Amniotic stem cell (primary cell): ENCODE measurements around the gene DAB2IP.

Experiments
- DNase-seq: peaks from one replicate; lab custom pipeline; 2025; lab: John Stamatoyannopoulos, UW

Gene DAB2IP

GRCh38 chr9:121685146-121685794 is 33.8 kb downstream of the DAB2IP start:
- DNase-seq: no peak

- no peak for DNase-seq
Observed at GRCh38 chr9:121685795-121686377, 34.5 kb downstream of the DAB2IP start.

- DNase-seq: peak; percentile 19
Observed at GRCh38 chr9:121686930-121687541, 35.6 kb downstream of the DAB2IP start.

- DNase-seq: no peak
Observed at GRCh38 chr9:121688146-121688680, 36.8 kb downstream of the DAB2IP start.

GRCh38 chr9:121688681-121689080 is 37.2 kb downstream of the DAB2IP start:
- no peak for DNase-seq

- DNase-seq: no peak
Observed at GRCh38 chr9:121689461-121690157, 38.2 kb downstream of the DAB2IP start.

GRCh38 chr9:121690316-121690715 is 38.9 kb downstream of the DAB2IP start:
- DNase-seq: no peak

GRCh38 chr9:121690766-121691165 is 39.3 kb downstream of the DAB2IP start:
- DNase-seq: no peak

GRCh38 chr9:121691890-121692289 is 40.5 kb downstream of the DAB2IP start:
- no peak for DNase-seq

GRCh38 chr9:121692606-121693387 is 41.4 kb downstream of the DAB2IP start:
- no peak for DNase-seq

- no peak for DNase-seq
Observed at GRCh38 chr9:121693388-121693670, 41.9 kb downstream of the DAB2IP start.

- no peak for DNase-seq
Observed at GRCh38 chr9:121694001-121694400, 42.6 kb downstream of the DAB2IP start.

GRCh38 chr9:121694600-121694999 is 43.2 kb downstream of the DAB2IP start:
- no peak for DNase-seq

- DNase-seq: no peak
Observed at GRCh38 chr9:121696930-121697329, 45.5 kb downstream of the DAB2IP start.

GRCh38 chr9:121698627-121699570 is 47.5 kb downstream of the DAB2IP start:
- peak; percentile 8 for DNase-seq

GRCh38 chr9:121699571-121700164 is 48.2 kb downstream of the DAB2IP start:
- no peak for DNase-seq

GRCh38 chr9:121700165-121700831 is 48.9 kb downstream of the DAB2IP start:
- DNase-seq: no peak

GRCh38 chr9:121700832-121701419 is 49.5 kb downstream of the DAB2IP start:
- DNase-seq: no peak

GRCh38 chr9:121701736-121702261 is 50.4 kb downstream of the DAB2IP start:
- DNase-seq: no peak
